Hippocampal formation (tissue), 2 donors: ENCODE data around the gene CBX6.
A peak's percentile ranks its signal among the peaks of the same experiment; 100 is the strongest.

Experiments
- DNase-seq, 2 donors: peaks; one replicate each; lab custom pipeline; 2025; lab: John Stamatoyannopoulos, UW

The CBX6 gene

GRCh38 chr22:38840129-38840528 lies 31.9 kb downstream of the CBX6 start:
- DNase-seq: no peak

- no peak for DNase-seq
Observed at GRCh38 chr22:38839686-38840085, 32.3 kb downstream of the CBX6 start.

GRCh38 chr22:38837414-38837928 lies 34.5 kb downstream of the CBX6 start:
- DNase-seq: no peak

GRCh38 chr22:38835888-38836301 lies 36.1 kb downstream of the CBX6 start:
- DNase-seq: no peak

GRCh38 chr22:38834991-38835390 lies 37.0 kb downstream of the CBX6 start:
- DNase-seq: no peak

GRCh38 chr22:38834215-38834953 lies 37.6 kb downstream of the CBX6 start:
- no peak for DNase-seq

GRCh38 chr22:38833061-38833460 lies 39.0 kb downstream of the CBX6 start:
- no peak for DNase-seq

- peak in 1 of 2 donors; percentile 52 for DNase-seq
Observed at GRCh38 chr22:38832005-38832978, 39.7 kb downstream of the CBX6 start.

GRCh38 chr22:38831166-38831945 lies 40.7 kb downstream of the CBX6 start:
- no peak for DNase-seq

- DNase-seq: no peak
Observed at GRCh38 chr22:38830845-38831108, 41.2 kb downstream of the CBX6 start.

GRCh38 chr22:38830026-38830844 lies 41.8 kb downstream of the CBX6 start:
- DNase-seq: no peak

GRCh38 chr22:38829485-38829884 lies 42.5 kb downstream of the CBX6 start:
- DNase-seq: no peak

GRCh38 chr22:38828616-38829205 lies 43.3 kb downstream of the CBX6 start:
- no peak for DNase-seq

GRCh38 chr22:38828191-38828590 lies 43.8 kb downstream of the CBX6 start:
- DNase-seq: no peak

- no peak for DNase-seq
Observed at GRCh38 chr22:38827510-38827909, 44.5 kb downstream of the CBX6 start.

- no peak for DNase-seq
Observed at GRCh38 chr22:38826801-38827200, 45.2 kb downstream of the CBX6 start.

GRCh38 chr22:38826386-38826785 lies 45.6 kb downstream of the CBX6 start:
- no peak for DNase-seq

- peak; percentile 17 to 68 for DNase-seq
Observed at GRCh38 chr22:38824585-38824984, 47.4 kb downstream of the CBX6 start.

- no peak for DNase-seq
Observed at GRCh38 chr22:38823637-38824036, 48.4 kb downstream of the CBX6 start.

- no peak for DNase-seq
Observed at GRCh38 chr22:38823076-38823475, 48.9 kb downstream of the CBX6 start.

GRCh38 chr22:38820020-38820419 lies 52.0 kb downstream of the CBX6 start:
- no peak for DNase-seq
